Mucosa of rectum (tissue), 2 donors: ENCODE results near the gene LRRC28.
"Not testable (repeated sequence)": the region's sequence is repeated elsewhere in the genome, so short reads cannot be mapped to it uniquely, and the experiment has no call there.

Experiments
- H3K27ac ChIP-seq, 2 donors: one replicate each; pipeline ENCODE4 v1.7.0; 2013; ENCODE audit warnings: inconsistent platforms in 2 of 2, low read depth in 2 of 2, low read length in 2 of 2
- H3K27me3 ChIP-seq, 2 donors: one replicate each; pipeline ENCODE4 v1.7.0; 2013; ENCODE audit warnings: low read length in 2 of 2; ENCODE audit not compliant: control insufficient read depth in 2 of 2, insufficient read depth in 2 of 2
- H3K36me3 ChIP-seq, 2 donors: one replicate each; pipeline ENCODE4 v1.7.0; 2013; ENCODE audit warnings: low read length in 2 of 2; ENCODE audit not compliant: control insufficient read depth in 2 of 2, insufficient read depth in 2 of 2
- H3K4me1 ChIP-seq, 2 donors: one replicate each; pipeline ENCODE4 v1.7.0; 2013; ENCODE audit warnings: low read length in 2 of 2, mild to moderate bottlenecking in 1 of 2; ENCODE audit not compliant: control insufficient read depth in 2 of 2, insufficient read depth in 2 of 2
- H3K4me3 ChIP-seq, 2 donors: one replicate each; pipeline ENCODE4 v1.7.0; 2013; ENCODE audit warnings: low read length in 2 of 2
- H3K9ac ChIP-seq, 2 donors: one replicate each; pipeline ENCODE4 v1.7.0; 2013; ENCODE audit warnings: low read length in 2 of 2, low read depth in 1 of 2, mild to moderate bottlenecking in 1 of 2
- H3K9me3 ChIP-seq, 2 donors: one replicate each; pipeline ENCODE4 v1.7.0; 2013; ENCODE audit warnings: low read length in 2 of 2; ENCODE audit not compliant: control insufficient read depth in 2 of 2
- donor health status: healthy.
- donor health status: Normal muscosa, but diverticular disease.

Gene LRRC28

DNA sequence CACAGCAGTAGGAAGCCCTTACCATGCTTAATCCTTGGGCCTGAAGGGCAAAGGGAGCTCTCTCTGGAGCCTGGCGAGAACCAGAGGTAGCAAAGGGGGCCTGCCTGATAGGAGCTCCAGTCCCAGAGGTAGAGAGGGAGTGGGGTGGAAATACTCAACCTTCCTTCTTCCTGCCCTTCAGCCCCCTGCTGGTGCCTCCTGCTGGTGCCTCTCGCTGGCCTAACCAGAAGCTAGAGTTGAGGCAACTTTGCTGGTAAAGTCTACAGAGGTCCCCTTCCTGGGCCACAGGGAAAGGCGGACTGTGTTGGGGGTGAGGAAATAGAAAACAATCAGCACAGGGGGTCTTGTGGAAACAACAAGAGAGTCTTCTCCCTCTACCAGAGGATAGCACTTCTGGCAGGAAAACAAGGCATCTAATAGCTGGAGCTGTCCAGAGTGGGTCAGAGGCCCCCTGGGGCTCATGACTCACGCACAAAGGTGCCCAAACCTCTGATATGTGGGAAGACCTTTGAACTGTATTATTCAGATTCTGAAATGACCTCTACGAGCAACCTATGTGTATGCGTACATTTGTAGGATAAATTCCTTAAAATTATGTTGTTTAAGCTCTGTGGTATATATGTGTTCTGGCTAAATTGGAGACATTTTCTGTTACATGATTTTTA, 133.9 kb downstream of the LRRC28 start:
- Histone ChIP-seq H3K27ac (no peak overlapping the region), H3K36me3 (no peaks in the 10 kb centered on the region), H3K27me3 (no peaks in the 10 kb centered on the region), H3K9ac (no peak overlapping the region), H3K4me1 (peaks cover 10 to 13% of the 10 kb centered on the region in 2 donors), H3K9me3 (no peaks in the 10 kb centered on the region), H3K4me3 (peak overlapping the region in 1 of 2 donors; percentile 20)

DNA sequence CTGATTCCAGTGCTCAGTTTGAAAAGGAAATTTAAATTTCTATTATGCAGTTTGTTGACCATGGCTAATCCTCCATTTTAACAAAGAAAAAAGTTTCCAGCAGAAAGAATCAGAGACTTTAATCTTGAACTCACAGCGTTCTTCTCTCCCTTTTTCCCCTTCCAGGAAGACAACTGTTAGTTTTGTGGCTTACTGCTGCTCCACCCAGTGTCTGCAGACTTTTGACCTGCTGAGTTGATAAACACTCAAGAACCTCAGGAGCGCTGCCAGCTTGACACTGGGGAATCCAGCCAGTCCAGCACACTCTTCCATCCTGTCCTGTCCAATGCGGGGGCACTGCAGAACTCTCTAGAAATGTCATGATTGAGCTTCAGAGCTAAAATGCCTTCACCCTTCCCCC, 134.6 kb downstream of the LRRC28 start:
- Histone ChIP-seq H3K9me3 (no peaks in the 10 kb centered on the region), H3K9ac (no peak overlapping the region), H3K36me3 (no peaks in the 10 kb centered on the region), H3K4me3 (no peak overlapping the region), H3K4me1 (peaks cover 10 to 13% of the 10 kb centered on the region in 2 donors), H3K27me3 (no peaks in the 10 kb centered on the region), H3K27ac (peak overlapping the region in 1 of 2 donors; percentile 47)

- H3K4me3 ChIP-seq: no peak overlapping the region
- no peaks in the 10 kb centered on the region for H3K27me3 ChIP-seq
- no peak overlapping the region for H3K9ac ChIP-seq
- no peaks in the 10 kb centered on the region for H3K9me3 ChIP-seq
- peaks cover 10 to 13% of the 10 kb centered on the region in 2 donors for H3K4me1 ChIP-seq
- no peaks in the 10 kb centered on the region for H3K36me3 ChIP-seq
- peak overlapping the region; percentile 10 to 47 for H3K27ac ChIP-seq
These were observed 135.1 kb downstream of the LRRC28 start for GRCh38 chr15:99386391-99386790.

DNA sequence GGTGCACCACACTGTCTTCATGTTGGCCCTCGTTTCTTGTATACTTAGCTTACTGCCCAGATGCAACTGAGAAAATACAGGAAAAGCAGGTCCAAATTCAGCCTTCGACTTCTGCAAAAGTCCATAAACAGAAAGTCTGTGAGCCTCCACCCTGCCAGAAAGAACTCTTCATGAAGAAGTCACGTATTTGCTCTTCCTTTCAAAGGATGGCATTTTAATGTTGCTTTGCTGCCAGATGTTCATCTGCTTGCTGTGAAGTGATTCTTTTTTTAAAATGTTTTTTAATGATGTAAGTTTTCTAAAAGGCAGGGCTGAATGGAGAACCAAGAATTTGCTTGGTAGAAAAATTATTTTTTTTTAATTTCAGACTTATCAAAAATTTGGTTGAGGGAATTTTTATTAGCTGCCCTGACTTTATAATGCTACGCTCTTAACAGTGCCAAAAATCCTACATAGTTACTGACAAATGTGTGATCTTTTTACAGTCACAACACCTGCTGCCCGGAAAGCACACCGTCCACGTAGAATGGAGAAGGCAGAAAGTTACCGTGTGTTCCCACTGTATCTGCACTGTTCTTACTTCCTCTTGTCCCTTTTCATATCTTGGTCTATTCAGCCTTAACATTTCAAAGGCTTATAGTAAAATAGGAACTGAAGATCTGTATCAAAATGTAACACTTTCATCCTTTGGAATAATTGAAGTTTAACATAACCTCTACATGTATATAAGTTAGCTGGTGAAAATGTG, 136.3 kb downstream of the LRRC28 start:
- H3K9me3 ChIP-seq: no peaks in the 10 kb centered on the region
- H3K27ac ChIP-seq: no peak overlapping the region

DNA sequence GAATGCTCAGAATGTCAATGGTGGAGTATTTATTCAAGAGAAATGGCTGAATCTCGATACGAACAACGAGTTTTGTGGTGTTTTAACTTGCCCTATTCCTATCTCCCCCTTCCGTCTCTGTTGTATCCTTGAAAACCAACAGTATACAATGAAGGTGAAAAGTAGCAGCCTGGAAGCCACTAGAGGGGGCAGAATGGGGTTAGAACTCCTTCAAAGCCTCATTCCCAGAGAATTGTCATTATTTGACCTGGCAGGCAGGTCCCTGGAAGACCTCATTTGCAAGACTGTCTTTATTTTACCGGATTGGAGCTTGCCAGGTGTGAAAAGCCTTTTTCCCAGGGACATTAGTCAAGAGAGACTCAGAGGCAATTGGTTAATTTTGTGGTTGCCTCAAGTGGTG, 139.4 kb downstream of the LRRC28 start:
- H3K36me3 ChIP-seq: no peaks in the 10 kb centered on the region
- H3K27me3 ChIP-seq: no peaks in the 10 kb centered on the region
- no peak overlapping the region for H3K27ac ChIP-seq
- H3K9me3 ChIP-seq: no peaks in the 10 kb centered on the region
- no peak overlapping the region for H3K9ac ChIP-seq
- H3K4me1 ChIP-seq: peaks cover 6 to 10% of the 10 kb centered on the region in 2 donors
- H3K4me3 ChIP-seq: no peak overlapping the region

More for the DNA sequence above, 136.3 kb downstream of the LRRC28 start:
- no peaks in the 10 kb centered on the region for H3K27me3 ChIP-seq
- no peaks in the 10 kb centered on the region for H3K36me3 ChIP-seq
- H3K9ac ChIP-seq: no peak overlapping the region
- H3K4me3 ChIP-seq: no peak overlapping the region
- H3K4me1 ChIP-seq: peaks cover 10 to 13% of the 10 kb centered on the region in 2 donors

DNA sequence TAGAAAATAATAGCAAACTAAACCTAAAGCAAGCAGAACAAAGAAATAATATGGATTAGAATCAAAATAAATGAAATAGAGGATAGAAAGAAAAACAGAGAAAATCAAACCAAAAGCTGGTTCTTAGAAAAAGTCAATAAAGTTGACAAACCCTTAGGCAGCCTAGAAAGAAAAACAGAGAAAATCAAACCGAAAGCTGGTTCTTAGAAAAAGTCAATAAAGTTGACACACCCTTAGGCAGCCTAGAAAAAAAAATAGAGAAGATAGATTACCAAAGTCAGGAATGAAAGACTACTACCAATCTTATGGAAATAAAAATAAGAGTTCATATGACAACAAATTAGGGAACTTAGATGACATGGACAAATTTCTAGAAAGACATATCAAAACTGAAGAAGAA, 142.4 kb downstream of the LRRC28 start:
- H3K4me1 ChIP-seq: peaks cover 0 to 4% of the 10 kb centered on the region in 2 donors
- no peak overlapping the region for H3K27ac ChIP-seq
- no peaks in the 10 kb centered on the region for H3K27me3 ChIP-seq
- H3K4me3 ChIP-seq: no peak overlapping the region
- H3K9ac ChIP-seq: no peak overlapping the region
- H3K9me3 ChIP-seq: no peaks in the 10 kb centered on the region
- H3K36me3 ChIP-seq: no peaks in the 10 kb centered on the region

DNA sequence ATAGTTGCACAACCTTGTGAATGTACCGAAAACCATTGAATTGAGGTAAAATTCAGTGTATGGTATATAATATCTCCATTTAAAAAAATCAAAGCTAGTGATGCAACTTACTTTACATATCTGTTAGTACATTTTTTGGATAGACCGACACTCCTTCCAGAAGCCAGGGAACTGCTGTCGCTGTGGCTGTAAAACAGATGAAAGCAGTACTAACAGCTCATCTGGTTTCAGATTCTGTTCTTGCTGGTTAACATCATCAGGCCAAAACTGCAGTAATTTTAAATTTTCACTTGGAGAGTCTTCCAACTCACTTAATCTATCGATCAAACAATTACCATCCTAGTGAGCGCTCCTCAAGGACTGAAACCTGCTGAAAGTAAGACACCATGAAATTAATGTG, 145.1 kb downstream of the LRRC28 start:
- H3K27me3 ChIP-seq: no peaks in the 10 kb centered on the region
- no peaks in the 10 kb centered on the region for H3K9me3 ChIP-seq
- H3K4me1 ChIP-seq: peaks cover 0 to 4% of the 10 kb centered on the region in 2 donors
- H3K36me3 ChIP-seq: no peaks in the 10 kb centered on the region
- no peak overlapping the region for H3K9ac ChIP-seq
- no peak overlapping the region for H3K4me3 ChIP-seq
- no peak overlapping the region for H3K27ac ChIP-seq

- Histone ChIP-seq H3K27me3 (no peaks in the 10 kb centered on the region), H3K9me3 (no peaks in the 10 kb centered on the region), H3K4me3 (no peak overlapping the region), H3K4me1 (peaks cover 5 to 6% of the 10 kb centered on the region in 2 donors), H3K36me3 (no peaks in the 10 kb centered on the region), H3K27ac (no peak overlapping the region), H3K9ac (no peak overlapping the region)
These were observed 147.8 kb downstream of the LRRC28 start for GRCh38 chr15:99399061-99399460.

DNA sequence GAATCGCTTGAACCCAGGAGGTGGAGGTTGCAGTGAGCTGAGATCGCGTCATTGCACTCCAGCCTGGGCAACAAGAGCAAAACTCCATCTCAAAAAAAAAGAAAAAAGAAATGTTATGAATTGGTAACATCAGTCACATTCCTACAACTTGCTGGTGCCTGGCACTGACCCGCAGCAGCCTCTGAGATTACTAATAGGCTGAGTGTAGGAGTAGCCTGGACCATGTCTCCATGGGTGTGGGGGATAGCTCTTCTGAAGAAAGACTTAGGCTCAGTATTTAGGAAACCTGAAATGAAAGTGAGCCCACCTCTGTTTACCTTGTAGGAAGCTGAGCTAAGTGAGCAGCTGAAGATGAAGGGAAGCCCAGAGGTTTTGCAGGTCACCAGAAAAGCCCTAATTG, 148.3 kb downstream of the LRRC28 start:
- H3K27ac ChIP-seq: no peak overlapping the region
- no peak overlapping the region for H3K4me3 ChIP-seq
- H3K9ac ChIP-seq: no peak overlapping the region
- peaks cover 5 to 6% of the 10 kb centered on the region in 2 donors for H3K4me1 ChIP-seq
- H3K36me3 ChIP-seq: no peaks in the 10 kb centered on the region
- no peaks in the 10 kb centered on the region for H3K27me3 ChIP-seq
- no peaks in the 10 kb centered on the region for H3K9me3 ChIP-seq

DNA sequence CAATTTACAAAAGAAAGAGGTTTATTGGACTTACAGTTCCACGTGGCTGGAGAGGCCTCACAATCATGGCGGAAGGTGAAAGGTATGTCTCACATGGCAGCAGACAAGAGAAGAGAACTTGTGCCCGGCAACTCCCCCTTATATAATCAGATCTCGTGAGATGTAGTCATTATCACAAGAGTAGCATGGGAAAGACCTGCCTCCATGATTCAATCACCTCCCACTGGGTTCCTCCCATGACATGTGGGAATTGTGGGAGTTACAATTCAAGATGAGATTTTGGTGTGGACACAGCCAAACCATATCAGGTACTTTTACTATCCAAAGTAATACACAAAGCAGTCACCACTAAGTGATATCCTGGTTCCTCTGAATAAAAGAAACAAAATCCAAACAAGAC, 149.9 kb downstream of the LRRC28 start:
- H3K9ac ChIP-seq, H3K4me3 ChIP-seq, H3K27ac ChIP-seq, H3K27me3 ChIP-seq, H3K36me3 ChIP-seq, H3K4me1 ChIP-seq, H3K9me3 ChIP-seq: not testable (repeated sequence)
